Mesenchymal stem cell (in vitro differentiated cells and primary cell): Measurements from ENCODE around the gene ENDOG.

Experiments
- DNase-seq: peaks from one replicate; pipeline ENCODE4 v3.0.0-alpha.2; 2013
- H2AFZ ChIP-seq: one replicate; pipeline ENCODE4 v1.6.1; 2013; ENCODE audit warnings: low read depth, mild to moderate bottlenecking, control low read depth, inconsistent platforms, low read length, moderate library complexity
- H2AK5ac ChIP-seq: 2 replicates; pipeline ENCODE4 v1.6.1; 2013; ENCODE audit warnings: low read length, moderate library complexity, mild to moderate bottlenecking, inconsistent platforms; ENCODE audit not compliant: severe bottlenecking
- H2BK120ac ChIP-seq: one replicate; pipeline ENCODE4 v1.6.1; 2013; ENCODE audit warnings: low read depth, mild to moderate bottlenecking, inconsistent platforms, low read length, moderate library complexity
- H2BK12ac ChIP-seq, 2 experiments: one replicate each; pipeline ENCODE4 v1.6.1; 2013; ENCODE audit warnings: inconsistent platforms in 2 of 2, low read length in 2 of 2, mild to moderate bottlenecking in 2 of 2, moderate library complexity in 2 of 2, control low read depth in 1 of 2
- H2BK15ac ChIP-seq: one replicate; pipeline ENCODE4 v1.6.1; 2013; ENCODE audit warnings: mild to moderate bottlenecking, low read depth, inconsistent platforms; ENCODE audit not compliant: poor library complexity, severe bottlenecking
- H2BK5ac ChIP-seq: 2 replicates; pipeline ENCODE4 v1.6.1; 2013; ENCODE audit warnings: low read depth, mild to moderate bottlenecking, low read length, control low read depth, inconsistent platforms; ENCODE audit not compliant: poor library complexity, severe bottlenecking
- H3K14ac ChIP-seq, 2 experiments: one replicate each; pipeline ENCODE4 v1.6.1; 2013; ENCODE audit warnings: inconsistent platforms in 2 of 2, low read length in 2 of 2, control low read depth in 1 of 2, mild to moderate bottlenecking in 1 of 2, moderate library complexity in 1 of 2
- H3K18ac ChIP-seq, 2 experiments: one replicate each; pipeline ENCODE4 v1.6.1; 2013; ENCODE audit warnings: inconsistent platforms in 2 of 2, low read length in 2 of 2, control low read depth in 1 of 2, low read depth in 1 of 2, mild to moderate bottlenecking in 1 of 2
- H3K23ac ChIP-seq, 2 experiments: one replicate each; pipeline ENCODE4 v1.6.1; 2013; ENCODE audit warnings: inconsistent platforms in 2 of 2, low read length in 2 of 2, mild to moderate bottlenecking in 2 of 2, moderate library complexity in 2 of 2, control low read depth in 1 of 2
- H3K27ac ChIP-seq: 2 replicates; pipeline ENCODE4 v1.5.1; 2013; ENCODE audit warnings: mild to moderate bottlenecking, moderate library complexity, low read length, control low read depth, inconsistent platforms; ENCODE audit not compliant: poor library complexity, severe bottlenecking
- H3K27me3 ChIP-seq, 2 experiments: 2 replicates each; pipeline versions ENCODE4 v1.6.1 to v1.7.0; 2013; ENCODE audit warnings: low read length in 2 of 2, mild to moderate bottlenecking in 2 of 2, moderate library complexity in 2 of 2, control low read depth in 1 of 2, inconsistent platforms in 1 of 2; ENCODE audit not compliant: control insufficient read depth in 1 of 2, insufficient read depth in 1 of 2
- H3K36me3 ChIP-seq, 2 experiments: 2 replicates each; pipeline versions ENCODE4 v1.6.1 to v1.7.0; 2013; ENCODE audit warnings: low read length in 2 of 2, control low read depth in 1 of 2, inconsistent platforms in 1 of 2, low read depth in 1 of 2, mild to moderate bottlenecking in 1 of 2; ENCODE audit not compliant: insufficient read depth in 2 of 2, control insufficient read depth in 1 of 2
- H3K4ac ChIP-seq, 2 experiments: one replicate each; pipeline ENCODE4 v1.6.1; 2013; ENCODE audit warnings: inconsistent platforms in 2 of 2, low read length in 2 of 2, mild to moderate bottlenecking in 2 of 2, moderate library complexity in 2 of 2, control low read depth in 1 of 2, low read depth in 1 of 2
- H3K4me1 ChIP-seq: 2 replicates; pipeline ENCODE4 v1.6.1; 2013; ENCODE audit warnings: low read depth, low read length, control low read depth; ENCODE audit not compliant: control insufficient read depth, insufficient read depth
- H3K4me2 ChIP-seq: 2 replicates; pipeline ENCODE4 v1.6.1; 2013; ENCODE audit warnings: low read length, mild to moderate bottlenecking, inconsistent platforms; ENCODE audit not compliant: poor library complexity, severe bottlenecking
- H3K4me3 ChIP-seq, 2 experiments: 2 replicates each; pipeline versions ENCODE4 v1.5.1 to v1.7.0; 2013; ENCODE audit warnings: low read length in 2 of 2, mild to moderate bottlenecking in 2 of 2, control low read depth in 1 of 2, low read depth in 1 of 2; ENCODE audit not compliant: insufficient read depth in 1 of 2
- H3K79me1 ChIP-seq: replicated peaks from 2 replicates; pipeline ENCODE4 v1.6.1; 2013; ENCODE audit warnings: mild to moderate bottlenecking, control low read depth, low read length, inconsistent platforms; ENCODE audit not compliant: poor library complexity, severe bottlenecking
- H3K9ac ChIP-seq: 2 replicates; pipeline ENCODE4 v1.7.0; 2013; ENCODE audit warnings: mild to moderate bottlenecking, low read length, moderate library complexity
- H3K9me3 ChIP-seq: 2 replicates; pipeline ENCODE4 v1.7.0; 2013; ENCODE audit warnings: mild to moderate bottlenecking, low read length; ENCODE audit not compliant: control insufficient read depth
- H4K8ac ChIP-seq: one replicate; pipeline ENCODE4 v1.6.1; 2013; ENCODE audit warnings: inconsistent platforms, mild to moderate bottlenecking, low read length, moderate library complexity
- H4K91ac ChIP-seq: one replicate; pipeline ENCODE4 v1.6.1; 2013; ENCODE audit warnings: mild to moderate bottlenecking, low read length, inconsistent platforms
- WGBS: methylation state at CpG from one replicate; pipeline ENCODE4 v1.1.7; 2013; ENCODE audit warnings: mixed read lengths; 5-methylcytosine and 5-hydroxymethylcytosine counted together

Gene ENDOG

GRCh38 chr9:128836509-128837145, 18.3 kb downstream of the ENDOG start:
- no peak overlapping the region for H3K18ac ChIP-seq
- no peaks in the 10 kb centered on the region for H3K27me3 ChIP-seq
- no peak overlapping the region for H3K23ac ChIP-seq
- no peak for DNase-seq
- H2BK5ac ChIP-seq, result no peak overlapping the region
- no peak overlapping the region for H2AK5ac ChIP-seq
- no peak overlapping the region for H3K4me2 ChIP-seq
- no peak overlapping the region for H4K91ac ChIP-seq
- H3K36me3 ChIP-seq, result peaks cover 24 to 39% of the 10 kb centered on the region in 2 experiments
- no peak overlapping the region for H4K8ac ChIP-seq
- no peak overlapping the region for H3K14ac ChIP-seq
- H3K27ac ChIP-seq, result no peak overlapping the region
- H3K4me3 ChIP-seq, result no peak overlapping the region
- peaks cover 5% of the 10 kb centered on the region for H3K4me1 ChIP-seq
- H3K79me1 ChIP-seq, result peaks cover 2% of the 10 kb centered on the region
- WGBS, result 85% methylated on average over 14 of the region's 14 CpGs
- H3K9ac ChIP-seq, result no peak overlapping the region
- no peak overlapping the region for H2AFZ ChIP-seq
- no peaks in the 10 kb centered on the region for H3K9me3 ChIP-seq
- no peak overlapping the region for H2BK120ac ChIP-seq
- H2BK12ac ChIP-seq, result no peak overlapping the region
- H2BK15ac ChIP-seq, result no peak overlapping the region
- H3K4ac ChIP-seq, result no peak overlapping the region

- no peak overlapping the region for H2BK12ac ChIP-seq
- H3K4me2 ChIP-seq, result no peak overlapping the region
- H3K23ac ChIP-seq, result no peak overlapping the region
- peaks cover 5% of the 10 kb centered on the region for H3K4me1 ChIP-seq
- H3K4me3 ChIP-seq, result no peak overlapping the region
- H2BK120ac ChIP-seq, result no peak overlapping the region
- H3K36me3 ChIP-seq, result peaks cover 24 to 41% of the 10 kb centered on the region in 2 experiments
- H3K27ac ChIP-seq, result no peak overlapping the region
- peaks cover 2% of the 10 kb centered on the region for H3K79me1 ChIP-seq
- no peak overlapping the region for H2BK5ac ChIP-seq
- H4K8ac ChIP-seq, result no peak overlapping the region
- no peak for DNase-seq
- no peaks in the 10 kb centered on the region for H3K9me3 ChIP-seq
- H4K91ac ChIP-seq, result no peak overlapping the region
- no peak overlapping the region for H2AFZ ChIP-seq
- no peaks in the 10 kb centered on the region for H3K27me3 ChIP-seq
- H3K18ac ChIP-seq, result no peak overlapping the region
- H3K4ac ChIP-seq, result no peak overlapping the region
- no peak overlapping the region for H3K14ac ChIP-seq
- H2BK15ac ChIP-seq, result no peak overlapping the region
- no peak overlapping the region for H3K9ac ChIP-seq
- 86% methylated on average over 2 of the region's 3 CpGs for WGBS
- H2AK5ac ChIP-seq, result no peak overlapping the region
These were observed 20.0 kb downstream of the ENDOG start for GRCh38 chr9:128838338-128838737.

- Histone ChIP-seq H3K4ac (no peak overlapping the region), H3K14ac (no peak overlapping the region), H2BK5ac (no peak overlapping the region), H3K4me2 (no peak overlapping the region), H4K91ac (no peak overlapping the region), H3K27ac (no peak overlapping the region), H2BK120ac (no peak overlapping the region), H3K79me1 (peaks cover 3% of the 10 kb centered on the region), H3K4me3 (no peak overlapping the region), H3K36me3 (peaks cover 17 to 28% of the 10 kb centered on the region in 2 experiments), H4K8ac (no peak overlapping the region), H2BK12ac (no peak overlapping the region), H3K4me1 (peaks cover 6% of the 10 kb centered on the region), H3K27me3 (no peaks in the 10 kb centered on the region), H3K9ac (no peak overlapping the region), H3K18ac (no peak overlapping the region), H2AK5ac (no peak overlapping the region), H3K9me3 (no peaks in the 10 kb centered on the region), H2BK15ac (no peak overlapping the region), H2AFZ (no peak overlapping the region), H3K23ac (no peak overlapping the region)
- no CpG with 5 or more reads among the region's 1 CpG for WGBS
- no peak for DNase-seq
These were observed 22.2 kb downstream of the ENDOG start for GRCh38 chr9:128840524-128840923.

GRCh38 chr9:128841694-128842492, 23.6 kb downstream of the ENDOG start:
- DNase-seq, result no peak
- no peak overlapping the region for H2BK5ac ChIP-seq
- H3K9ac ChIP-seq, result no peak overlapping the region
- H3K27ac ChIP-seq, result no peak overlapping the region
- WGBS, result 94% methylated on average over 11 of the region's 12 CpGs
- H3K4me1 ChIP-seq, result peaks cover 7% of the 10 kb centered on the region
- H2AK5ac ChIP-seq, result no peak overlapping the region
- no peaks in the 10 kb centered on the region for H3K27me3 ChIP-seq
- no peak overlapping the region for H3K4me2 ChIP-seq
- H2BK15ac ChIP-seq, result no peak overlapping the region
- no peak overlapping the region for H3K4ac ChIP-seq
- H2AFZ ChIP-seq, result no peak overlapping the region
- H3K18ac ChIP-seq, result no peak overlapping the region
- H3K79me1 ChIP-seq, result peaks cover 8% of the 10 kb centered on the region
- H3K9me3 ChIP-seq, result no peaks in the 10 kb centered on the region
- H2BK12ac ChIP-seq, result no peak overlapping the region
- no peak overlapping the region for H3K23ac ChIP-seq
- H4K91ac ChIP-seq, result no peak overlapping the region
- H3K4me3 ChIP-seq, result no peak overlapping the region
- no peak overlapping the region for H2BK120ac ChIP-seq
- no peak overlapping the region for H3K14ac ChIP-seq
- no peak overlapping the region for H4K8ac ChIP-seq
- peaks cover 15 to 22% of the 10 kb centered on the region in 2 experiments for H3K36me3 ChIP-seq
